Activated B cell treated with CpG ODN at 0.5 μM for 24 hours (primary cell): ENCODE measurements around the gene THOC7. TPM values are rescaled to one million over a fixed set of nuclear protein-coding genes. Genes with fewer than 3 reads are reported as not detected.

ENCODE experiments used
- ATAC-seq: fragments of 200-7000 bp; cut with Tn5 transposase; one replicate; pipeline ENCODE4 v1.10.0; 2021; ENCODE audit warnings: low read depth, mild to moderate bottlenecking, moderate library complexity
- CTCF ChIA-PET: fragments of 350-600 bp; sonication (Branson Sonifier 250); formaldehyde crosslinking; loops from one replicate; lab custom pipeline; 2021; ENCODE audit warnings: antibody characterized with exemption; lab: Charles Lee
- POLR2A ChIA-PET: fragments of 350-600 bp; sonication (Branson Sonifier 250); formaldehyde crosslinking; loops from one replicate; lab custom pipeline; 2021; ENCODE audit warnings: antibody characterized with exemption; lab: Charles Lee
- DNase-seq: peaks from one replicate; pipeline ENCODE4 v3.0.0; 2022
- H3K27ac Mint-ChIP-seq: one replicate; pipeline ENCODE4 v1.8.0; 2020; ENCODE audit warnings: mixed read lengths
- H3K27me3 Mint-ChIP-seq: one replicate; pipeline ENCODE4 v1.8.0; 2021; ENCODE audit warnings: mixed read lengths
- H3K36me3 Mint-ChIP-seq: one replicate; pipeline ENCODE4 v1.8.0; 2021; ENCODE audit warnings: low read depth, mixed read lengths
- H3K4me1 Mint-ChIP-seq: one replicate; pipeline ENCODE4 v1.8.0; 2021; ENCODE audit warnings: mixed read lengths
- H3K4me3 Mint-ChIP-seq: one replicate; pipeline ENCODE4 v1.8.0; 2020; ENCODE audit warnings: mild to moderate bottlenecking, mixed read lengths
- H3K9me3 Mint-ChIP-seq: one replicate; pipeline ENCODE4 v1.8.0; 2020; ENCODE audit warnings: mixed read lengths
- CTCF ChIP-seq: fragments of 200-600 bp; IDR thresholded peaks from one replicate; pipeline ENCODE4 v1.8.0; 2022; ENCODE audit warnings: antibody characterized with exemption, mild to moderate bottlenecking
- intact Hi-C: fragments of 100-400 bp; cut with micrococcal nuclease; formaldehyde crosslinking; loops from one replicate; pipeline ENCODE4 v1.15.1; 2024
- total RNA-seq: library from RNA; stranded (reverse); gene quantifications from 2 replicates; pipeline ENCODE4 v1.2.3, GENCODE V29; 2022

Gene THOC7
- total RNA-seq, 1 donor from 2014 or later = 50.2 TPM

GRCh38 chr3:63845215-63845614, 18.4 kb downstream of the THOC7 start:
- ChIA-PET POLR2A (no interaction called here), CTCF (no interaction called here)
- no peak overlapping the region for H3K4me3 Mint-ChIP-seq
- H3K36me3 Mint-ChIP-seq = peaks cover 3% of the 10 kb centered on the region
- no peaks in the 10 kb centered on the region for H3K27me3 Mint-ChIP-seq
- no peak overlapping the region for H3K27ac Mint-ChIP-seq
- no peak for TF ChIP-seq CTCF
- ATAC-seq (no peak), DNase-seq (no peak)
- no peaks in the 10 kb centered on the region for H3K4me1 Mint-ChIP-seq
- H3K9me3 Mint-ChIP-seq = peaks cover 6% of the 10 kb centered on the region
- intact Hi-C loops = no loop called here

GRCh38 chr3:63842127-63842526, 21.5 kb downstream of the THOC7 start:
- POLR2A ChIA-PET = no interaction called here
- ATAC-seq (no peak), DNase-seq (no peak)
- peaks cover 6% of the 10 kb centered on the region for H3K9me3 Mint-ChIP-seq
- H3K36me3 Mint-ChIP-seq = peaks cover 6% of the 10 kb centered on the region
- TF ChIP-seq CTCF = no peak
- no peak overlapping the region for H3K27ac Mint-ChIP-seq
- intact Hi-C loops = no loop called here
- no peaks in the 10 kb centered on the region for H3K4me1 Mint-ChIP-seq
- H3K4me3 Mint-ChIP-seq = no peak overlapping the region
- H3K27me3 Mint-ChIP-seq = no peaks in the 10 kb centered on the region
- CTCF ChIA-PET = interaction anchor here (1.3 kb wide), 1 partner anchor 23 kb away, joined by 3 read pairs; the partner anchor contains the start of gene C3orf49

GRCh38 chr3:63841704-63842103, 21.9 kb downstream of the THOC7 start:
- Mint-ChIP-seq H3K36me3 (peaks cover 8% of the 10 kb centered on the region), H3K4me3 (no peak overlapping the region), H3K4me1 (no peaks in the 10 kb centered on the region), H3K27me3 (no peaks in the 10 kb centered on the region), H3K9me3 (peaks cover 6% of the 10 kb centered on the region), H3K27ac (no peak overlapping the region)
- TF ChIP-seq CTCF = no peak
- no peak for ATAC-seq
- CTCF ChIA-PET = interaction anchor here (1.3 kb wide), 1 partner anchor 23 kb away, joined by 3 read pairs; the partner anchor contains the start of gene C3orf49
- POLR2A ChIA-PET = no interaction called here
- intact Hi-C loops = no loop called here
- DNase-seq = no peak

GRCh38 chr3:63832395-63832794, 31.2 kb downstream of the THOC7 start:
- Mint-ChIP-seq H3K36me3 (peaks cover 48% of the 10 kb centered on the region), H3K27ac (no peak overlapping the region), H3K27me3 (no peaks in the 10 kb centered on the region), H3K9me3 (no peaks in the 10 kb centered on the region), H3K4me3 (no peak overlapping the region), H3K4me1 (no peaks in the 10 kb centered on the region)
- intact Hi-C loops = no loop called here
- ATAC-seq (no peak), DNase-seq (no peak)
- POLR2A ChIA-PET = no interaction called here
- no peak for TF ChIP-seq CTCF
- CTCF ChIA-PET = no interaction called here

GRCh38 chr3:63830526-63830925, 33.1 kb downstream of the THOC7 start:
- ChIA-PET CTCF (no interaction called here), POLR2A (interaction anchor here (0.7 kb wide), 1 partner anchor 33 kb away, joined by 3 read pairs; the partner anchor contains the start of genes ATXN7 and THOC7)
- Mint-ChIP-seq H3K36me3 (peaks cover 37% of the 10 kb centered on the region), H3K9me3 (no peaks in the 10 kb centered on the region), H3K4me1 (no peaks in the 10 kb centered on the region), H3K27ac (no peak overlapping the region), H3K27me3 (no peaks in the 10 kb centered on the region), H3K4me3 (no peak overlapping the region)
- ATAC-seq = no peak
- no peak for DNase-seq
- TF ChIP-seq CTCF = no peak
- intact Hi-C loops = no loop called here
